AG09319 (cell line): ENCODE data around the gene CDK19.
"Not testable (repeated sequence)": the region's sequence is repeated elsewhere in the genome, so short reads cannot be mapped to it uniquely, and the experiment has no call there.

Experiments
- DNase-seq: peaks from one replicate; pipeline ENCODE4 v3.0.0-alpha.2; 2010; ENCODE audit warnings: low read depth; ENCODE audit errors: extremely low read depth
- CTCF ChIP-seq: IDR thresholded peaks from 2 replicates; pipeline ENCODE4 v1.5.1; 2011; ENCODE audit warnings: low read depth, mild to moderate bottlenecking, inconsistent platforms, low read length, moderate library complexity

CDK19 gene

DNA sequence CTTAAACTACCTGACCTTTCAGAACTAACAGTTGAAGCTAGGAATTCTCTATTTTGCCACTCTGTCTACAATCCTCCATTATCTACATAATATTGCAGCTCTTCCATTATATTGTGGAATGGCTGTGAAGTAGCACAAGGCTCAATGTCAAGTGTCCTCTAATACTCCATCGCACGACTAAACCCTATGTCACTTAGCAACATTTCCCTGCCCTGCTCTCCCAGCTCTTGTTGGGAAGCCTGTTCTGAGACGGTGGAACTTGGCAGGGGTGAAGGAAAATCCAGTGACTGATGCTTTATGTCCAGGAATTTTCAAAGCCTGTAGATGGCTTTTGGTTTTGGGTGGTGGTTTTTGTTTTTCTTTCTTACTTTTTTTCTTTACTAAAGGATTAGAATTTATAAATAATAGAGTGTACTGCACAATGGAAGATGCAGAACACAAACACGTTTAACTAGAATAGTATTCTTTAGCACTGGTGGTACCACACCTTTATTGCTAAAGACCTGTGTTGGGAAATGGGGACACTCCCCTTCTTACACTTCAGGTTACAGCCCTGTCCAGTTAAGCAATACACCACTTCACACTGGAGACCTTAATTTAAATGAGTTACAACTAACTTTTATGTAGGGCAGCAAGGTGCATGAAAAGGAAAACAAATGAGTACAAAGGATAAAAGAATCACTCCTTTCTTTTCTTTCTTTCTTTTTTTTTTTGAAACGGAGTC is 38.6 kb upstream of the CDK19 start:
- TF ChIP-seq CTCF: no peak
- DNase-seq: no peak

DNA sequence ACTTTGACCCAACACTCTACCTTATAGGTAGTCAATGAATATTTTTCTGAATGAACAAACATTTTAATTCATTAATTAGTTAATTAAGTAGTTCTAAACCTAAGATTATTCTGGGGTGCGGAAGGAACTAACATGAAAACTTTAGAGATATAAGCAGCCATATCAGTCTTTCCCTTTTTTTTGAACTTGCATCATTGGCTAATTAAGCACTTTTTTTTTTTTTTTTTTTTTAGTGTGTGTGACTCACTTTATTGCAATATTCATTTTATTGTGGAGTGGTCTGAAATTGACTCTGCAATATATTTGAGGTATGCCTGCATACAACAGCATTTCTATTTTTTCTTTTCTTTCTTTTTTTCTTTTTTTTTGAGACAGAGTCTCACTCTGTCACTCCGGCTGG is 37.5 kb upstream of the CDK19 start:
- no peak for DNase-seq
- TF ChIP-seq CTCF: no peak

DNA sequence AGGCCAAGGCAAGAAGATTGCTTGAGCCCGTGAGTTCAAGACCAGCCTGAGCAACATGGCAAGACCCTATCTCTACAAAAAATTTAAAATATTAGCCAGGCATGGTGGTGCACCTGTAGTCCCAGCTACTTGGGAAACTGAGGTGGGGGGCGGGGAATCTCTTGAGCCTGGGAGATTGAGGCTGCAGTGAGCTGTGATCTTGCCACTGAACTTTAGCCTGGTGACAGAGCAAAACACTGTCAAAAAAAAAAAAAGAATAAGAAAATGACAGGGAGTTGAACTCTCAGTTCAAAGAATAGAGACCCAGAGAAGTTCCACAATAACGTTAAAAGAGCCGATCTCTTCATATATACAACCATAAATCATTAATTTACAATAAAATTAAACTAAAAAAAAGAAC is 34.5 kb upstream of the CDK19 start:
- TF ChIP-seq CTCF: no peak
- DNase-seq: no peak

DNA sequence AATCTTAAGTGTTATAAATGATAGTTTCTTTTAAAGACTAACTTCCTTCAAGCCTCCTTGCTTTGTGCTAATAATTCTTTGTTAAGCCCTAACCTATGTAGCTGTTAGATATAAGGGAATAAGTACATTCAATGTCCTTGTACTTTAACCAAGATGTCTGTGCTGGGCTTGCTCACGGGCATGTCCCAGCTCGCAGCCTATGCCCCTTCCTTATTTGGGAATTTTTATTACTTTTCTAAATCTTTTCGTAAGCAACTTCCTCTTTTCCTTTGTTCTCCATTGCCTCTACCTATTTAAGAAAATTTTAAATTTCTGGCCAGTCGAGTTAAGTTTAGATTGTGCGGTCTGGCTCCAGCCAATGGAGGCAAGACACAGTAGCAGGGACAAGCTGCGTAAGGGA is 26.0 kb upstream of the CDK19 start:
- TF ChIP-seq CTCF: no peak
- no peak for DNase-seq

GRCh38 chr6:110835751-110836150 is 20.5 kb upstream of the CDK19 start:
- not testable (repeated sequence) for DNase-seq

GRCh38 chr6:110833831-110834230 is 18.6 kb upstream of the CDK19 start:
- TF ChIP-seq CTCF: no peak
- no peak for DNase-seq

GRCh38 chr6:110831405-110831804 is 16.1 kb upstream of the CDK19 start:
- no peak for DNase-seq
- no peak for TF ChIP-seq CTCF

- no peak for DNase-seq
- no peak for TF ChIP-seq CTCF
Observed at GRCh38 chr6:110828396-110828795, 13.1 kb upstream of the CDK19 start.
